HG03575 (cell line): ENCODE data around the gene DENND1A.

Experiments used
- ATAC-seq: cut with Tn5 transposase; IDR thresholded peaks from one replicate; pipeline ENCODE4 v1.9.1; 2021; ENCODE audit not compliant: unreplicated experiment, insufficient number of reproducible peaks, low FRiP score; ENCODE audit errors: extremely low read depth

Gene DENND1A

DNA sequence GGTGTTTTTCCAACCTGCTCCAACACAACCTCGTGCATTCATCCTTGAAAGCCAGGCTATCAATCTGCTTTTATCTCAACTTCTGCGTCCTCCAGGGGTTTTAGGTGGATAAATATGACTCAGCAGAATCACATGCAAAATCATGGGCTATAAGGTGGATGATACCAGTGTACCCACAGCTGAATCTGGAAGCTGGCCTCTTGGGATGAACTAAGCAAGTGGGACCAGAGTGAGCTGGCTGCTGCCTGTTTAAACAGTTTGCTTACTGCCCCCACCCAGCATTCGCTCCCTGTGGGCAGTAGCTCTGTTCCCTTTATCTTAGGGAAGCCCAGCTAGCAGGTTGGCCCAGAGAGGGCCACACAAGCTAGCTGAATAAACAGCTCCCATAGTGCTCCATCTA, 379.9 kb downstream of the DENND1A start:
- ATAC-seq = no peak

DNA sequence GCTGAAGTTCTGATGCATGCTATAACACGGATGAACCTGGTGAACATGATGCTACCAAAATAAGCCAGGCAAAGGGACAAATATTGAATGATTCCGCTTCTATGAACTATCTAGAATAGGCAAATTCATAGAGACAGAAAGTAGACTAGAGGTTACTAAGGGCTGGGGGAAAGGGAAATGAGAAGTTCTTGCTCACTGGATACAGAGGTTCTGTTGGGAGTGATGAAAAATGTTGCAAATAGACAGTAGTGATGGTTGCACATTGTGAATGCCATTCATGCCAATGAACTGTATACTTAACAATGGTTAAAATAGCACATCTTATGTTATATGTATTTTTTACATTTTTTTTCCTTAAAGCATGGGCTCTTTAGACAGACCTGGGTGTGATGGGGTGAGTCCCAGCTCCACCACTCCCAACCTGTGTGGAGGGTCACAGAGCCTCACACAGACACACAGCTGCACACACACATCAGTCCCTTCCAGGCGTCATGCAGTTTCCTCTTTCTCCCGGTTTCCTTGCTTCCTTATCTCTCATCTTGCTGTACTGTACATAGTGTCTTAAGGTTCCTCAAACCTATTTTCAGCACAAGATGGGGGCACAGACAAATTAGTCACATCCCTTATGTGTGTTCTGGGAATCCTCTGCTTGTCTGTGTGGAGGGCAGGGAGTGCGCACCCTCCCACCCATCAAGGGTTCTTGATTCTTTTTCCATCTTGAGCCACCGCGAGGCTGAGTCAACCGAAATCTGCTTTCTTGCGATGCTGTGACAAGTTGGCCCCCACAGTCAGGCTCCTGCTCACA, 381.0 kb downstream of the DENND1A start:
- ATAC-seq = no peak

DNA sequence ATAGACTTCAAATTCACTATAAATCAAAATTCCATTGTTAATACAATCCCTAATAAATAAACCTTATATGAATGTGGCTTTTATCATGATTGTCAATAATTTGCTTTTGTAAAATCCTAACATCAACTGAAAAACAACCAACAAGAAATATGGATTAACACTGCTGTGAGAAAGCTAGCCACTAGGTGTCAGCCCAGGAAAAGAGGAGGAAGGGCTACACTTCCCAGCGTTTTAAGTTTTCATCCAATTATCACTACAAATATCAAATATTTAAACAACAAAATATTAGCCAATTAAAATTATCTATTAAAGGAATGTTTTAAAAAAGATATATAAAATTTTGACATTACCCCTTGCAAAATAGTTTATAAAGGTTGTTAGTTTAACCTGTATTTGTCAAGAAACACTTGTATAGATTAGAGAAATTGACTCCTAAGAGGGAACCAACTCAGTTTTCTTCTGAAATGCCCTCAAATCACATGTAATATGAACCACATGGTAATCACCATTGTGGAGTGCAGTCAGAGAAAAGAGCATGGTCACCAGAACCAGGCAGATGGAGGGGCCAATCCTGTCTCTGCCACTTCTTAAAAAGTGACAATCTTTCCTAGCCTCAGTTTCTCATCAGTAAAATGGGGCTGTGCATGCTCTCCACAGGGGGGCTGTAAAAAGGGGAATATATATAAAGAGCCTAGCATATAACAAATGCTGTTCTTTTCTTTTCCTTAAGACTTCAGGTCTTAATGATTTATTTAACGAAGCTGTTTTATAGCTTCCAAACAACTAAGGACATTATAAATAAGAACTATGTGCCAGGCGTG, 385.7 kb downstream of the DENND1A start:
- no peak for ATAC-seq

DNA sequence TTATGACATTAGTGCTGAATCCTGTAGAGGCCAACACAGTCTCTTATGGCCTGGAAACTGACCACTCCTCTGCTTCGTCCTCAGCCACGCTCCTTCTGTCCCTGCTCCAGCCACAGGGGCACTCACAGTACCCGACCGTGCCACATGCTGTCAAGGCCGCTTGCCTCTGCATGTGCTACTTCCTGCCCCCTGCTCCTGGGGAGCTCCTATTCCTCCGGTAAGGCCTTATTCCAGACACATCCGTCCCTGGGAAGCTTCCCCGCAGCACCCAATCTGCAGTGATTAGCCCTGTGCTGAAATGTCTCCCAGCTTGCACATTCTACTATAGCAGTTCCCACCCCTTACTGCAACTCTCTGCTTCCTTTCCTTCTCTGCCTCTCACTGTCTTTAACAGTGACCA, 386.4 kb downstream of the DENND1A start:
- no peak for ATAC-seq

DNA sequence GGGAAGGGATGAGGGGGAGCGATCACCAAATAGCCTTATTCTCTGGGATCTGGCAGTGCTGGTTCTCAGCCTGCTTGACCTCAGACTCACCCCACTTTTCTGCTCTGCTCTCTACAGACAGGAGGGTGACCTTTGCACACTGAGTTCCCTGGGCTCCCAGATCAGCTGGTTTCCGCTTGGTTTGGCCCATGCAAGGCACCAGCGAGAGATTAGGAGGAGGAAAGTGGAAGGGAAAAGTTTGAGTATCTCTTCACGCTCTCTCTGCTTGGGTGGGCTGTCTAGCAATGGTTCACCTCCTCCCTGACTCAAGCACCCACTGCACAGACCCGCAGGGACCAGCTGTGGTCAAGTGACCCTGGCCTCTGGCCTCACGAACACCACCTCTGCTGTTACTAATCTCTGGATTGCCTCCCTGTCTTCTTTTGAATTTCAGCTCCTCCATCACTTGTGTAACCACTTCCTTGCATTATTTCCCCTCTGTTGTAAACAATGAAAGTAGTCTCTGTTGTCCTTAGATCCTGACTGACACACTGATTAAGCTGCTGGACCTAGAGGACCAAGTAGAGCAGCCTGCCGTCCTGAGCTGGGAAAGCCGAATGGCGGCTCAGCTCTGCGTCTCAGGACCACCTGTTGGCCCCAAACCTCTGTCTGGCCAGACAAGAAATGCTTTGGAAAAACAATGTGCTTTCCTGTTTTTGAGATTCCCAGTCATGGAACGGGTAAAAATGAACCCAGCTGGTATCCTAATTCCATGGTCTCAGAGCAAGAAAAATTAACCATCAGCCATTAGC, 387.3 kb downstream of the DENND1A start:
- no peak for ATAC-seq

DNA sequence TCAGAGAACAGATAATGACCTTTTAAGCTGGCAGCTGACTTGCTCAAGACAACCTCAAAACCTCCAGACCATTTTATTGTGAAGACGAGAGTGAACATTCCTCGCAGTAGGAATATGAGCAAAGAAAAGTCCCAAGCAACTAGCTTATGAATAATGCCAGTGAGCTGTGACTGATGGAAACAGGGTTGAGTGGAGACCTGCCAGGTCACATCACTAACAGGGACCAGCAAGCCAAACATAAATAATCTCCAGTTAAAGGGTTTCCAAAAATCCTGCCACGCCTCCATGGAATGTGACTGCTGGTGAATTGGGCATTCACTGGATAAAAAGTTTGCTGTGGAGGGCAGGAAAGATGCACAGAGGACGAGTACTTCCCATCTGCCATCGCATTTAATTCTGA, 388.5 kb downstream of the DENND1A start:
- no peak for ATAC-seq

DNA sequence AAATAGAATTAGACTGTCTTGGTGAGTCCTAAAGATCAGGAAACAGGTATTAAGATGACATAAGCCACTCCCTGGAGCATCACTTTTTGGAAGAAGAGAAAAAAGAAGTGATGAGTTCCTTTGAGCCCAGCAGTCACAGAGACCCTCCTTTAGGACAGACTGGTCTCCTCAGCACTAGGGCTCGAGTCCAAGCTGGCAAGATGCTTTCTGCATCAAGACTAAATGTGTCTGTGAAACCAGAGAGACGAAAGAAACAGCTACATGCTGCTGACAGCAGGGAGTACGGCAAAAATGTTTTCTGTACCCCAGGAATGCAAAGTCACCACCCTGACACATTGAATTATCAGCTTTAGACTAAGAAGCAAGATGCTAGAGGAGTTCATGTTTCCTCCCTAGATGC, 389.5 kb downstream of the DENND1A start:
- ATAC-seq = no peak

DNA sequence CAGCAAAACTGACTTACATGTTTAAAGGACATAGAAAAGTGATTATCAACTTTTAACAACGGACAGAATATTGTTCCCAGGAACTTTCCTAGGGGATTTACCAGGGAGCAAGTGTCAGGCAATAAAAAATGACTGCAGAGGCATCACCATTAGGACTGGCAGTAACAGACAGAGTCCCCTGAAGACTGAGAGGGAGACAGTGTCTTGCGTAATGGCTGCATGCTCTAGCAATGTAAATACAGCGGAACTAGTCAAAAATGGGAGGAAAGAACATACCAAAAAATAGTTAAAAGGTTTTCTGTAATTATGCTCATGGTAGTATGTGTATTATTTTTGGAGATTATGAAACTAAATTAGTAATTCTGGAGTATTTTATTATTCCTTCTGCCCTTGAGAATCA, 392.1 kb downstream of the DENND1A start:
- ATAC-seq = no peak

DNA sequence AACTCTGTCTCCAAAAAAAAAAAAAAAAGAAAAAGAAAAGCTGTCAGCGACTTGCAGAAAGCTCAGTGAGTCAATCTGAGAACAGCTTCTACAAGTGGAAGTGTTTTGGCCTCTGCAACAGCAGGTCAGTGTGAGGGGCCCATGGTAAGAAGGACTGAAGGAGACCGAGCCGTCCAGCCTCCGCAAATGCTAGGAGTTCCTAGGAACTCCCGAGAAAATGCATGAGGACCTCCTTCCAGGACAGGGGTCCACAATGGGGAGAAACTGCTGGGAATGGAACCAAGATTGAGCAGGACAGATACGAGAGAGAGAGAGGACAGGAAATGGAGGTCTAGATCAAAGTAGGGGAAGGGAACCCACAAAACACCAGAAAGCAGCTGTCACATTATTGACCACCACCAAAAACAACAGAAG, 393.5 kb downstream of the DENND1A start:
- no peak for ATAC-seq

DNA sequence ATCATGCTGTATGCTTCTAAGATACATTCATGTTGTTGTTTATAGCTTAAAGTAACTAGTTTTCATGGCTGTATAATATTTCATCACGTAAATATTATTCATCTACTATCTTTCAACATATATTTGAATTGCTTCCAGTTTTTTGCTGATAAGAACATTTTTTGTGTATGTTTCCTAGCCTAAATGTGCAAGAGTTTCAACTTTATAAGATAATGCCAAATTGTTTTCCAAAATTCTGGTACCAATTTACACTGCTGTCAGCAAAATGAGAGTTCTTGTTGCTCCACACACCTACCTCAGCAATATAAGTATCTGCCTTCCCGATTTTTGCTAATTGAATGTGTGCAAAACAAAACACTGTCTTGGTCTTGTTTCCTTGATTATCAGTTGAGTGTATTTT, 395.6 kb downstream of the DENND1A start:
- ATAC-seq = no peak

DNA sequence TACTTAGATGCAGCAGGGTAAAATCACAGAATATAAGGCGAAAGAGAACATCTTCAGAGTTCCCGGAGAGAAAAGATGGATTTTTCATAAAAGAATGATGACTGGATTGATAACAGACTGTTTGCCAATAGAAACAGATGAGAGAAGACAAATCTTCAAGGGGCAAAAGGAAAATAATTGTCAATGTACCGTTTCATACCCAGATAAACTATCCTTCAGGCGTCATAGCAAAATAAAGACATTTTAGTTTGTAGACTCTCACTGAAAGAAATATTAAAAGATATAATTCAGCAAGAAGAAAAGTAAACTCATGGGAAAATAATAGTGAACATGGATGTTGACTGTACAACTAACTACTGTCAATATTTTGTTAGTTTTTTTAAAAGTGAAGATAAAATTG, 399.7 kb downstream of the DENND1A start:
- no peak for ATAC-seq

DNA sequence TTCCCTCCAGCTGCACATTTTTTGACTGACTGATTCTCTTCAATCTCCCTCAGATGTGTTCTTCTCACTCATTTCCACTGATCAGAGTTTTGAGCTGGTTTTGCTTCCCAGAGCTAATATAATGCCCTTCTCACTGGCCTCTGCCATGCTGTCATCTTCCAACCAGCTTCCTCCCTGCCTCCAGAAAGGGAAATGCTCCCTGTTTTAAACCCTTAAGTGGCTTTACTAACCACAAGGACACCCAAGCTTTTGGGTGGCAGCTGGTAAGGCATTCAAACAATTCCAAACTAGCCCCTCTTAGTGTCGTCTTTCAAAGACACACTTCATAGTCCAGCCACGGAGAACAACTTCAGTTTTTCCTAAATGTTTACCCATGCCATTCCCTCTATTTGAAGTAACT, 401.4 kb downstream of the DENND1A start:
- ATAC-seq = no peak

DNA sequence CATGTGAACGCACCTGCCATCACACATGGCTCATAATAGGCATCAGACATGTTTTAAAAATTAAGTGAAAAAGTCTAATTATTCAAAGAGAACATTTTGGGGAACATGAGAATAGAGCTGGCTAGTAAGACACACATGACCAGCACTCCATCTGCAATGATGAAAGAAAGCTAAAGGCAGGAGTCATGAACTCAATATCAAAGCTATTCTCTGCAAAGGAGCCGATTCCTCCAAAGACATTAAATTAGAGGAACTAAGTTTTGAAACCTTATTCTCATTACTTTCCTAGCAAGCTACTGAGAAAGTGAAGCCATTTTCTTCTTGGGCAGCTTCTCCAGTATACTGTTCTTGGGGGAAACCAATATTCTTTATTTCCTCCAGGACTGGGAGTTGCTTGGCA, 401.9 kb downstream of the DENND1A start:
- ATAC-seq = no peak

DNA sequence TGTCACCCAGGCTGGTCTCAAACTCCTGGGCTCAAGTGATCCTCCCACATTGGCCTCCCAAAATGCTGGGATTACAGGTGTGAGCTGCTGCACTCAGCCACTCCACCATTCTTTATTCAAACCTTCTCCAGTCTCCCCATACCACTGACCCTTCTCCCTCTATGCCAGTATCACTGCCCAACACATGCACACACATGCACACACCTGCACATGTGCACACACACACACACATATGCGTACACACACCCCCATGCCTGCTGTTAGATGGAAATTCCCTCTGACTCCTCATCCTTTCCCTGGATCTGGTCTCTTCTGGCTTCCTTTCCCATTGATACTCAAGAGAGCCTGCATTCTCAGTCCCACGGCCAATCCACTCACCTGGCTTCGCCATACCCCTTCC, 404.0 kb downstream of the DENND1A start:
- no peak for ATAC-seq

DNA sequence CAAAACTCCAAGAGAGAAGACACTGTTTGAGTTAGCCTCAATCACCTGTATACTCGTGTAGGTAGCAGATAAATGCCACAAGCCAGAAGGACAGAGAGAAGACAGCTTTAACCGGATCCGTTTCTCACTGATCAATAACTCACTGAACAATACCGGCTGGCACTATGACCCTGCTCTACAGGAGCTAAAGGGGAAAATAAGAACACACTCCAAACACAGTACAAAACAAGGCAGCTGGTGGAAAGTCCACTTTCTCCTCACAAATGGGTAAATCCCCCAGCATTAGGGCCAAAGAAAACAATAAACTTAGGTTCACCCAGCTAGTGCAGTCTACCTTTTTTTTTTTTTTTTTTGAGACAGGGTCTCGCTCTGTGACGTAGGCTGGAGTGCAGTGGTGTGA, 404.5 kb downstream of the DENND1A start:
- ATAC-seq = no peak

DNA sequence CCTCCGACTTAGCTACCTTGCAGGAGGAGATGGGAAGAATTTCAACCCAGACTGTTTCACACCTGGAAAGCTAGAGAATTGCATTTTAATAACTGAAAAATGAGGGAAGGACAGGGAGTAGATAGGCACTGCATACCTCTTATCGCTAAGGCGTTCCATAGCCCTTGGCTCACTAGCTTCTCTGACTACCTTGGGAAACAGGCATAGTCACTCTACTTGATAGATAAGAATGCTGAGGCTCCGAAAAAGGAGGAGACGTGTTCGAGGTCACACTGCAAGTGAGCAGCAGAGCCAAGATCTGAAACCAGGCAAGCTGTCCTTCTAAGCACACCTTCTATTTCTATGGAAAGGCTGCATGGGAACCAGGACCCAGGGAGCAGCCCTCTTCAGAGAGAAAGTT, 405.1 kb downstream of the DENND1A start:
- no peak for ATAC-seq

DNA sequence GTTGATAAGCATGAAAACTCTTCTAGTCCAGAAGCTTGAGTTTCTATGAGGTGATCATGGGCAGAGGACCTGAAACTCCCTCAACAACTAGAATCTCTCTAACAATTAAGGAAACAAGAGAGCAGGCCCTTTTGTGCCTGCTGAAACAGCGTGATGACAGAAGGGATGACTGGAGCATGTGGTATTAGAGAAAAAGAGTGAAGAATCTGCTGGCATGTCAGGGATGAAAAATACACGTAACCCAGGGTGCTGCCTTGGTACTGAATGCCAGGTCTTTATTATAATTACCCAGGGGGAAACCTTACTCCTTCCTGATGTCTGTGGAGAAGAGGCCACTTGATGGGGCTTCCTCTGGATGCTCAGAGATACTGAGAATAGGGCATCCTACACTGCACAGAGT, 406.1 kb downstream of the DENND1A start:
- ATAC-seq = no peak

DNA sequence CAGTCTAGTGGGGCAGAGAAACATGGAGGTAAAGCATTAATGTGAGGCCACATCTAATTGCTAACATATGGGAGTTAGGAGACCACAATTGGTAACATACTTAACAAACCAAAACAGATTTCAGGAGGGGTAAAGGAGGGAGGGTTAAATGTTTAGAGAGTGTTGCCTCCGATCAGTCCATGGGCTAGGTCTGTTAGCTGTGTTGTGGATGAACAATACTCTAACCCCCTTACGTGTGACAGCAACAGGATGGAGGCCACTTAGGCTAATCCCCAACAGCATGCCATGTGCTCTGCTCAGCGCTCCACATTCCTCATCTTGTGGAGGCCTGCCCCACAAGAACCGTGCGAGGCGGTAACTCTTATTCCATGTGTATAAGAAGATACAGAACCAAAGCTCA, 406.9 kb downstream of the DENND1A start:
- ATAC-seq = no peak

DNA sequence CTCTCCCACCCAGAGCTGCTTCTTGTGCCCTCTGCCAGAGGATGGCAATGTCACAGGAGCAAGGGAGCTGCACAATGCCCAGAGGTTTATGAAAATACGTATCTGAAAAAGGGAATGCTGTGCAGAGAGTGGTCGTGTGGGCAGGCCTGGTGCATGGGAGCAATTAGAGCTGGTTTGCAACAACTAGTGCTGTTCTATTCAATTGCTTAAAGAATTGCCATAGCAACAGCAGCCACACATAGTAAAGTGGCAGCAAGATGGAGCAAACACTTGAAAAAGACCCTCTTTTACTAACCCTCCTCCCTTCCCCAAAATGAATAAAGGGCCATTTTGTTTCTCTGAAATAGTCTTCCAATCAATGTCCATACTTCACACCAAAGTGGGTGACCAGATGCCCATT, 407.7 kb downstream of the DENND1A start:
- ATAC-seq = no peak

DNA sequence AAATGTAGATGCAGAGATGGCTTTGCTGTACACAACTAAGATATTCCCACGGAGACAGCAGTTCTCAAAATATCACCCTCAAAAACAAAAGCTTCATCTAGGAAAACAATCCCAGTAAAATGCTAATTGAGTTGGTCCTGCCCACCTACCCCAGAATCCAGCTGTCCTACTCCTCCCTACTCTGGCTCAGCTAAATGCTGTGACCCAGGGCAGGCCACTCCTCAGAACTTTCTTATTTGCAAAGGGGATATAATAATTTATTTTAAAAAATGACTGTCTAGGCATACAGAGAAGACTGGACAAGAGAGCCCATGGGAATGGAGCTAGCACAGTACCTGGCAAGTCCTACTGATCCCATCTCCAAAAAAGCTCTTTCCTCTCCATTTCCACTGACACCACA, 411.6 kb downstream of the DENND1A start:
- no peak for ATAC-seq
